Lung (tissue), 12 donors: ENCODE results near the gene RGMA. TPM values are rescaled to one million over a fixed set of nuclear protein-coding genes. Genes with fewer than 3 reads are reported as not detected.

Experiments
- ATAC-seq: fragments of 200-7000 bp; cut with Tn5 transposase; one replicate; pipeline ENCODE4 v1.9.1; 2020; ENCODE audit warnings: moderate number of reproducible peaks; ENCODE audit not compliant: insufficient read depth, low FRiP score
- DNase-seq, 3 donors: peaks; one replicate each; pipeline ENCODE4 v3.0.0-alpha.2; 2013 to 2017
- H3K27ac ChIP-seq, 2 donors: one replicate each; pipeline ENCODE4 v1.5.1; 2013; ENCODE audit warnings: mild to moderate bottlenecking in 2 of 2, moderate library complexity in 2 of 2, control low read depth in 1 of 2, inconsistent platforms in 1 of 2, low read depth in 1 of 2, low read length in 1 of 2
- H3K27me3 ChIP-seq, 3 donors: one replicate each; pipeline ENCODE4 v1.5.1; 2013; ENCODE audit warnings: low read length in 2 of 3; ENCODE audit not compliant: control insufficient read depth in 3 of 3, insufficient read depth in 3 of 3
- H3K36me3 ChIP-seq, 4 donors: one replicate each; pipeline ENCODE4 v1.5.1; 2013; ENCODE audit warnings: low read length in 4 of 4, mild to moderate bottlenecking in 1 of 4, moderate library complexity in 1 of 4; ENCODE audit not compliant: control insufficient read depth in 4 of 4, insufficient read depth in 4 of 4
- H3K4me1 ChIP-seq, 5 donors: one replicate each; pipeline ENCODE4 v1.5.1; 2013; ENCODE audit warnings: low read length in 5 of 5, mild to moderate bottlenecking in 2 of 5, moderate library complexity in 1 of 5; ENCODE audit not compliant: control insufficient read depth in 5 of 5, insufficient read depth in 5 of 5
- H3K4me3 ChIP-seq: one replicate; pipeline ENCODE4 v1.5.1; 2013; ENCODE audit warnings: mild to moderate bottlenecking, control low read depth, moderate library complexity
- H3K9ac ChIP-seq, 2 donors: one replicate each; pipeline ENCODE4 v1.5.1; 2013; ENCODE audit warnings: low read length in 2 of 2, control low read depth in 1 of 2; ENCODE audit not compliant: insufficient read depth in 1 of 2
- H3K9me3 ChIP-seq, 4 donors: one replicate each; pipeline ENCODE4 v1.5.1; 2013; ENCODE audit warnings: low read length in 3 of 4, mild to moderate bottlenecking in 1 of 4, moderate library complexity in 1 of 4; ENCODE audit not compliant: control insufficient read depth in 4 of 4, insufficient read depth in 3 of 4
- CTCF ChIP-seq: IDR thresholded peaks from 2 replicates; pipeline ENCODE4 v1.5.1; 2012; ENCODE audit warnings: mild to moderate bottlenecking; ENCODE audit errors: control extremely low read depth, extremely low read depth
- WGBS, 2 donors: extraction: QIAGEN DNeasy Blood & Tissue Kit; methylation state at CpG; one replicate each; pipeline ENCODE4 v1.1.7; 2013; 5-methylcytosine and 5-hydroxymethylcytosine counted together
- polyA plus RNA-seq, 2 donors: library from polyadenylated mRNA; stranded (reverse); fragments of 200-250 nt; gene quantifications; one replicate each; pipeline ENCODE4 v1.2.1, GENCODE V29; 2013
- total RNA-seq, 2 donors: library from RNA; depleted of rRNA in 1 of 2; stranded (reverse); fragments of >200 nt in 1 of 2; gene quantifications; one replicate each; pipeline ENCODE4 v1.2.1, GENCODE V29; 2014 to 2021
- donor health status: control.
- donor health status: control.
- donor health status: Bipolar disorder and iron deficiency.
- donor health status: healthy.
- donor health status: DM: yes; HTN: yes; CAD: no.

RGMA gene
- total and polyA plus RNA-seq, 4 donors, result 2.3 to 11.3 (median 5.0) TPM

GRCh38 chr15:93071469-93071936 is 17.5 kb downstream of the RGMA start:
- TF ChIP-seq CTCF, result no peak
- no peaks in the 10 kb centered on the region for H3K36me3 ChIP-seq
- H3K9me3 ChIP-seq, result no peaks in the 10 kb centered on the region
- WGBS, 2 donors, result 23 to 50% methylated on average over 22 of the region's 22 CpGs
- no peaks in the 10 kb centered on the region for H3K27me3 ChIP-seq
- ATAC-seq, result no peak
- peaks cover 0 to 22% (median 12%) of the 10 kb centered on the region in 5 donors for H3K4me1 ChIP-seq
- H3K4me3 ChIP-seq, result peak overlapping the region; percentile 10
- H3K9ac ChIP-seq, result peak overlapping the region in 1 of 2 donors; percentile 72
- DNase-seq, result peak; percentile 26 to 70 (median 51)
- peak overlapping the region in 1 of 2 donors; percentile 24 for H3K27ac ChIP-seq

GRCh38 chr15:93070551-93071296 is 18.3 kb downstream of the RGMA start:
- H3K27ac ChIP-seq, result no peak overlapping the region
- H3K27me3 ChIP-seq, result no peaks in the 10 kb centered on the region
- 67 to 68% methylated on average over 10 of the region's 10 CpGs for WGBS, 2 donors
- no peak overlapping the region for H3K4me3 ChIP-seq
- H3K9me3 ChIP-seq, result peaks cover 0 to 2% (median 0%) of the 10 kb centered on the region in 4 donors
- peak overlapping the region in 1 of 2 donors; percentile 43 for H3K9ac ChIP-seq
- TF ChIP-seq CTCF, result no peak
- DNase-seq, result peak in 1 of 3 donors; percentile 5
- H3K36me3 ChIP-seq, result no peaks in the 10 kb centered on the region
- ATAC-seq, result no peak
- peaks cover 0 to 22% (median 12%) of the 10 kb centered on the region in 5 donors for H3K4me1 ChIP-seq

- no peaks in the 10 kb centered on the region for H3K27me3 ChIP-seq
- H3K4me1 ChIP-seq, result peaks cover 0 to 22% (median 12%) of the 10 kb centered on the region in 5 donors
- H3K9ac ChIP-seq, result peak overlapping the region in 1 of 2 donors; percentile 43
- no peak overlapping the region for H3K27ac ChIP-seq
- H3K4me3 ChIP-seq, result no peak overlapping the region
- H3K36me3 ChIP-seq, result no peaks in the 10 kb centered on the region
- DNase-seq (peak; percentile 57 to 77 (median 58)), ATAC-seq (no peak)
- WGBS, 2 donors, result 70 to 88% methylated on average over 10 of the region's 10 CpGs
- peaks cover 0 to 3% (median 0%) of the 10 kb centered on the region in 4 donors for H3K9me3 ChIP-seq
- no peak for TF ChIP-seq CTCF
Observed at GRCh38 chr15:93070132-93070531, 18.9 kb downstream of the RGMA start.
